B cell (primary cell): ENCODE data around the gene CENPVL2. TPM values are rescaled to one million over a fixed set of nuclear protein-coding genes. Genes with fewer than 3 reads are reported as not detected.
"Not testable (repeated sequence)": the region's sequence is repeated elsewhere in the genome, so short reads cannot be mapped to it uniquely, and the experiment has no call there.

ENCODE experiments used
- ATAC-seq: fragments of 200-7000 bp; cut with Tn5 transposase; one replicate; pipeline ENCODE4 v1.10.0; 2021; ENCODE audit warnings: low read depth, mild to moderate bottlenecking, moderate number of reproducible peaks, moderate library complexity
- CTCF ChIA-PET: fragments of 350-600 bp; sonication (Branson Sonifier 250); formaldehyde crosslinking; loops from one replicate; lab custom pipeline; 2021; ENCODE audit warnings: antibody characterized with exemption, inconsistent platforms; lab: Charles Lee
- POLR2A ChIA-PET: fragments of 350-600 bp; sonication (Branson Sonifier 250); formaldehyde crosslinking; loops from one replicate; lab custom pipeline; 2021; ENCODE audit warnings: antibody characterized with exemption; lab: Charles Lee
- DNase-seq: peaks from one replicate; pipeline ENCODE4 v3.0.0; 2013
- H2AFZ ChIP-seq: 2 replicates; pipeline ENCODE4 v1.6.1; 2012; ENCODE audit warnings: mild to moderate bottlenecking, low read depth, low read length; ENCODE audit not compliant: insufficient read depth, poor library complexity, severe bottlenecking
- H3K27ac ChIP-seq, 2 donors: 1 replicate in 1 of 2; 2 replicates in 1 of 2; pipeline ENCODE4 v1.5.1; 2012 to 2013; ENCODE audit warnings: low read length in 2 of 2, mild to moderate bottlenecking in 2 of 2, moderate library complexity in 1 of 2
- H3K27me3 ChIP-seq, 4 experiments: fragments of 200-600 bp in 1 of 4; sonication (generic) in 1 of 4; replicated peaks in 1 of 4; 1 replicate in 2 of 4; 2 replicates in 2 of 4; pipeline versions ENCODE4 v1.6.1 to v1.7.0; 2013 to 2016; ENCODE audit warnings: low read length in 3 of 4, mild to moderate bottlenecking in 2 of 4, mixed read lengths in 1 of 4, moderate library complexity in 1 of 4; ENCODE audit not compliant: insufficient read depth in 4 of 4, control insufficient read depth in 3 of 4; ENCODE audit errors: control extremely low read depth in 1 of 4
- H3K36me3 ChIP-seq, 2 experiments: replicated peaks in 1 of 2; 1 replicate in 1 of 2; 2 replicates in 1 of 2; pipeline versions ENCODE4 v1.6.1 to v1.7.1; 2013; ENCODE audit warnings: low read length in 1 of 2; ENCODE audit not compliant: insufficient read depth in 2 of 2, control insufficient read depth in 1 of 2; ENCODE audit errors: control extremely low read depth in 1 of 2, extremely low read depth in 1 of 2
- H3K4me1 ChIP-seq, 2 donors: fragments of 200-600 bp in 1 of 2; sonication (generic) in 1 of 2; 1 replicate in 1 of 2; 2 replicates in 1 of 2; pipeline versions ENCODE4 v1.5.1 to v1.6.1; 2013 to 2017; ENCODE audit warnings: low read length in 2 of 2; ENCODE audit not compliant: control insufficient read depth in 2 of 2, insufficient read depth in 2 of 2
- H3K4me2 ChIP-seq: replicated peaks from 2 replicates; pipeline ENCODE3; 2012; ENCODE audit warnings: mild to moderate bottlenecking, low read depth, low read length; ENCODE audit not compliant: poor library complexity, severe bottlenecking
- H3K4me3 ChIP-seq, 5 experiments: fragments of 200-600 bp in 1 of 5; sonication (generic) in 1 of 5; 1 replicate in 3 of 5; 2 replicates in 2 of 5; pipeline versions ENCODE4 v1.5.1 to v1.7.0; 2011 to 2016; ENCODE audit warnings: low read length in 4 of 5, mild to moderate bottlenecking in 4 of 5, low read depth in 2 of 5, control low read depth in 1 of 5, moderate library complexity in 1 of 5; ENCODE audit not compliant: insufficient read depth in 1 of 5; ENCODE audit errors: control extremely low read depth in 1 of 5, extremely low read depth in 1 of 5
- H3K79me2 ChIP-seq: fragments of 200-600 bp; sonication (generic); one replicate; pipeline ENCODE4 v1.6.0; 2016; ENCODE audit warnings: low read length; ENCODE audit not compliant: control insufficient read depth, insufficient read depth
- H3K9ac ChIP-seq: fragments of 200-600 bp; sonication (generic); 2 replicates; pipeline ENCODE4 v1.6.1; 2017; ENCODE audit warnings: mild to moderate bottlenecking, low read length, moderate library complexity
- H3K9me3 ChIP-seq, 3 donors: one replicate each; pipeline versions ENCODE4 v1.6.1 to v1.7.1; 2013; ENCODE audit warnings: low read length in 2 of 3; ENCODE audit not compliant: control insufficient read depth in 2 of 3, insufficient read depth in 1 of 3; ENCODE audit errors: control extremely low read depth in 1 of 3
- H4K20me1 ChIP-seq: 2 replicates; pipeline ENCODE4 v1.6.0; 2012; ENCODE audit warnings: mild to moderate bottlenecking, low read length; ENCODE audit not compliant: insufficient read depth, control insufficient read depth, poor library complexity, severe bottlenecking
- H3K27ac Mint-ChIP-seq: one replicate; pipeline ENCODE4 v1.8.0; 2021; ENCODE audit warnings: mixed read lengths
- H3K27me3 Mint-ChIP-seq: one replicate; pipeline ENCODE4 v1.8.0; 2021; ENCODE audit warnings: mixed read lengths
- H3K4me1 Mint-ChIP-seq: one replicate; pipeline ENCODE4 v1.8.0; 2021; ENCODE audit warnings: mixed read lengths
- H3K4me3 Mint-ChIP-seq: one replicate; pipeline ENCODE4 v1.8.0; 2021; ENCODE audit warnings: mixed read lengths
- H3K9me3 Mint-ChIP-seq: one replicate; pipeline ENCODE4 v1.8.0; 2022; ENCODE audit warnings: mixed read lengths; ENCODE audit not compliant: insufficient read depth
- CTCF ChIP-seq: fragments of 200-600 bp; IDR thresholded peaks from one replicate; pipeline ENCODE4 v1.8.0; 2022; ENCODE audit warnings: antibody characterized with exemption, mild to moderate bottlenecking
- EZH2 ChIP-seq: IDR thresholded peaks from 2 replicates; pipeline ENCODE4 v1.6.1; 2012; ENCODE audit warnings: borderline replicate concordance, low read depth, mild to moderate bottlenecking, moderate library complexity, low read length; ENCODE audit not compliant: insufficient read depth, poor library complexity, severe bottlenecking
- WGBS: methylation state at CpG from one replicate; pipeline ENCODE4 v1.1.5; 2013; ENCODE audit warnings: missing lambda C conversion rate; ENCODE audit not compliant: insufficient coverage; 5-methylcytosine and 5-hydroxymethylcytosine counted together
- intact Hi-C: fragments of 100-400 bp; cut with micrococcal nuclease; formaldehyde crosslinking; loops from one replicate; pipeline ENCODE4 v1.10.0; 2022
- polyA plus RNA-seq: library from polyadenylated mRNA; depleted of rRNA; stranded (reverse); fragments of >200 nt; gene quantifications from 2 replicates; pipeline ENCODE4 v1.2.3, GENCODE V29; 2012
- total RNA-seq, 2 donors: library from RNA; stranded (reverse); fragments of 120-200 nt in 1 of 2; gene quantifications; 1 replicate in 1 of 2; 2 replicates in 1 of 2; pipeline versions ENCODE4 v1.2.3 to v1.2.4, GENCODE V29; 2013 to 2022

Gene CENPVL2
- total and polyA plus RNA-seq, 2 donors (not counting 1 experiment from before 2014, with no cell fraction given): not detected

DNA sequence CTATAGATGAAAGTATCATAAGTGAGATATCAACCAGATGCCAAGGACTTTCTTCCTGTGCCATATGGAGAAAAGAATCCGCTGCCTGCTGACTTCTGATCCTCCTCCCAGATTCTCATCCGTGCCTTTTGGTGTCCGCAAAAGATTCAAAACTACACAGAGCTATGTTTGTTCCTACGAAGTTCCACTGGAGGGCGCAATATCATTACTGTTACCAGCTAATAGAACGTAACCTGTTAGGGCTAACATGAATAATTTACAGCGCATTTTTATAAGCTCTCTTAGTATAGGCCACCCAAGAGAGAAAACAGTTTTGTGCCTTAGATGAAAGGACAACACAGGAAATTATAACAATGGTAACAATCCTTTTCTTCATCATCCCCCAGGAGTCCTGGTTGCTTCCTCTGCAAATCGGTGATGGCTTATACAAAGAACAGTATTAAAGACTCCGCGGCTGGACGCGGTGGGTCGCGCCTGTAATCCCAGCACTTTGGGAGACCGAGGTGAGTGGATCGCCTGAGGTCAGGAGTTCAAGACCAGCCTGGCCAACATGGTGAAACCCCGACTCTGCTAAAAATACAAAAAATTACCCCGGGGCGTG is 41.1 kb downstream of the CENPVL2 start:
- peak; percentile 17 for DNase-seq
- Histone ChIP-seq H3K27me3 (peaks cover 0 to 11% (median 1%) of the 10 kb centered on the region in 4 experiments), H3K4me1 (no peaks in the 10 kb centered on the region), H3K36me3 (no peaks in the 10 kb centered on the region), H3K9me3 (no peaks in the 10 kb centered on the region), H3K79me2 (no peaks in the 10 kb centered on the region), H3K9ac (no peak overlapping the region), H3K4me2 (no peak overlapping the region), H3K27ac (no peak overlapping the region), H4K20me1 (no peaks in the 10 kb centered on the region), H3K4me3 (no peak overlapping the region), H2AFZ (no peak overlapping the region)
- H3K9me3 Mint-ChIP-seq: no peaks in the 10 kb centered on the region
- no peak overlapping the region for H3K4me3 Mint-ChIP-seq
- CTCF ChIA-PET: no interaction called here
- ATAC-seq: no peak
- peaks cover 31% of the 10 kb centered on the region for H3K27me3 Mint-ChIP-seq
- POLR2A ChIA-PET: no interaction called here
- intact Hi-C loops: no loop called here
- 61% methylated on average over 15 of the region's 19 CpGs for WGBS
- TF ChIP-seq CTCF (peak; percentile 34), EZH2 (no peak)
- H3K27ac Mint-ChIP-seq: no peak overlapping the region
- no peaks in the 10 kb centered on the region for H3K4me1 Mint-ChIP-seq

- DNase-seq, H3K9ac ChIP-seq, ATAC-seq, H3K9me3 ChIP-seq, H3K4me2 ChIP-seq, H3K4me3 ChIP-seq, intact Hi-C loops, H3K27ac ChIP-seq, H4K20me1 ChIP-seq, POLR2A ChIA-PET, H3K4me1 ChIP-seq, H3K36me3 ChIP-seq, H3K4me1 Mint-ChIP-seq, H2AFZ ChIP-seq, H3K4me3 Mint-ChIP-seq, H3K27ac Mint-ChIP-seq, H3K79me2 ChIP-seq, CTCF ChIA-PET, H3K9me3 Mint-ChIP-seq: not testable (repeated sequence)
- WGBS: no CpG with 5 or more reads among the region's 7 CpGs
- peaks cover 26% of the 10 kb centered on the region for H3K27me3 Mint-ChIP-seq
- H3K27me3 ChIP-seq: peaks cover 0 to 11% (median 1%) of the 10 kb centered on the region in 4 experiments
Measured at GRCh38 chrX:51636511-51636910, 46.1 kb downstream of the CENPVL2 start.

Other genes starting within 250 kb of the CENPVL2 start
- 0.24 TPM in 1 of 2 replicates, not detected in the other for gene NUDT11, start 186.2 kb downstream of the CENPVL2 start, total RNA-seq
- 0.10 and 0.27 TPM in 2 replicates for gene NUDT11, start 186.2 kb downstream of the CENPVL2 start, polyA plus RNA-seq
- gene CENPVL3, start 63.9 kb downstream of the CENPVL2 start, total RNA-seq: not detected in 2 replicates
- gene CENPVL3, start 63.9 kb downstream of the CENPVL2 start, polyA plus RNA-seq: not detected in 2 replicates
- gene CENPVL1, start 27.7 kb upstream of the CENPVL2 start, total RNA-seq: not detected in 2 replicates
- gene CENPVL1, start 27.7 kb upstream of the CENPVL2 start, polyA plus RNA-seq: 0.07 TPM in 1 of 2 replicates, not detected in the other
- 13.5 and 14.5 TPM in 2 replicates for gene GSPT2, start 60.6 kb upstream of the CENPVL2 start, total RNA-seq
- gene GSPT2, start 60.6 kb upstream of the CENPVL2 start, polyA plus RNA-seq: 1.6 and 3.0 TPM in 2 replicates
- gene MAGED1, start 210.8 kb upstream of the CENPVL2 start, total RNA-seq: 28.3 and 31.5 TPM in 2 replicates
- gene MAGED1, start 210.8 kb upstream of the CENPVL2 start, polyA plus RNA-seq: 29.1 and 29.6 TPM in 2 replicates